Measurements from ENCODE around the gene RYK. TPM values are rescaled to one million over a fixed set of nuclear protein-coding genes. Genes with fewer than 3 reads are reported as not detected.

RYK gene
- polyA plus RNA-seq, 1 of the 3 experiments (the other 2 are of a cell fraction), result 25.9 TPM

DNA sequence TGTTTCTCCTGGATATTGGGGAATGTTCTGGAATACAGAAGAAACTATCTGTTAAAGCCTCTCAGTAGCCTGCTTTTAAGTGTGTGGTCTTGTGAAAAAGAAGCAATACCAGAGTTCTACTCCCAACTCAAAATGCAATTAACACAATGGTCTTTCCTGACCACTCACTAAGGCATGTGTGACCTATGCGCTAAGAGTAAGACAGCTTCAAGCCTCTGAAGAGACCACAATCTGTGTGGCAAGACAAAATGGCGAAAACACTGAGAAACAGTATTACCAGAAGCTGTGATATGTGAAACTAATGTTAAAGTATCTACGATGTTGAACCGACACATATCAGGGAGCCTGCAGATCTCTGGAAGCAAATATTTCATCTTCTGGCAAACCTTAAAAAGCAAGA lies 33.8 kb downstream of the RYK start:
- H3K4me1 ChIP-seq (ENCODE audit: control insufficient read depth in 1 of 2, insufficient read depth in 2 of 2, low read depth in 1 of 2, low read length in 1 of 2), result no peaks in the 10 kb centered on the region
- H3K4me2 ChIP-seq, result no peak overlapping the region
- DNase-seq, result no peak
- no peak overlapping the region for H3K9ac ChIP-seq
- H3K27me3 ChIP-seq (ENCODE audit: insufficient read depth), result no peaks in the 10 kb centered on the region
- peaks cover 50% of the 10 kb centered on the region for H4K20me1 ChIP-seq (ENCODE audit: insufficient read depth)
- peaks cover 57% of the 10 kb centered on the region for H3K79me2 ChIP-seq (ENCODE audit: insufficient read depth)
- no peaks in the 10 kb centered on the region for H3K9me3 ChIP-seq
- H3K4me3 ChIP-seq (ENCODE audit: low read depth in 2 of 2, low read length in 1 of 2), result no peak overlapping the region
- no peaks in the 10 kb centered on the region for H3K9me2 ChIP-seq
- no peak for TF ChIP-seq NFIC (IDR thresholded peaks at IDR 0.05; ENCODE audit: borderline replicate concordance)
- no peak for TF ChIP-seq EZH2phosphoT487 (IDR thresholded peaks at IDR 0.05; ENCODE audit: borderline replicate concordance, low read depth)
- no peak for TF ChIP-seq FOXM1 (IDR thresholded peaks at IDR 0.05; ENCODE audit: low read depth)
- TF ChIP-seq POLR2AphosphoS5 (IDR thresholded peaks at IDR 0.05; ENCODE audit: low read depth, low read length), result no peak
- TF ChIP-seq RFX5 (IDR thresholded peaks at IDR 0.05; ENCODE audit: low read length), result no peak
- TF ChIP-seq YY1 (IDR thresholded peaks at IDR 0.05; ENCODE audit: low read depth), result no peak
- TF ChIP-seq EP300 (IDR thresholded peaks at IDR 0.05; ENCODE audit: borderline replicate concordance in 1 of 2, low read depth in 1 of 2, low read length in 1 of 2), result no peak
- TF ChIP-seq SMC3 (IDR thresholded peaks at IDR 0.05; ENCODE audit: low read depth, low read length), result no peak
- TF ChIP-seq FOSL2 (IDR thresholded peaks at IDR 0.05; ENCODE audit: borderline replicate concordance, low read depth), result no peak
- TF ChIP-seq FOXJ3 (CRISPR knock-in tag; IDR thresholded peaks at IDR 0.05), result no peak
- TF ChIP-seq, protein P1, sequence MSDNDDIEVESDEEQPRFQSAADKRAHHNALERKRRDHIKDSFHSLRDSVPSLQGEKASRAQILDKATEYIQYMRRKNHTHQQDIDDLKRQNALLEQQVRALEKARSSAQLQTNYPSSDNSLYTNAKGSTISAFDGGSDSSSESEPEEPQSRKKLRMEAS (IDR thresholded peaks at IDR 0.05; ENCODE audit: low read depth), result no peak
- no peak for TF ChIP-seq RXRA (IDR thresholded peaks at IDR 0.05; ENCODE audit: borderline replicate concordance, low read depth)
- TF ChIP-seq, protein P2, sequence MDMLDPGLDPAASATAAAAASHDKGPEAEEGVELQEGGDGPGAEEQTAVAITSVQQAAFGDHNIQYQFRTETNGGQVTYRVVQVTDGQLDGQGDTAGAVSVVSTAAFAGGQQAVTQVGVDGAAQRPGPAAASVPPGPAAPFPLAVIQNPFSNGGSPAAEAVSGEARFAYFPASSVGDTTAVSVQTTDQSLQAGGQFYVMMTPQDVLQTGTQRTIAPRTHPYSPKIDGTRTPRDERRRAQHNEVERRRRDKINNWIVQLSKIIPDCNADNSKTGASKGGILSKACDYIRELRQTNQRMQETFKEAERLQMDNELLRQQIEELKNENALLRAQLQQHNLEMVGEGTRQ (IDR thresholded peaks at IDR 0.05; ENCODE audit: borderline replicate concordance, low read depth, low read length), result no peak
- TF ChIP-seq, protein P3, sequence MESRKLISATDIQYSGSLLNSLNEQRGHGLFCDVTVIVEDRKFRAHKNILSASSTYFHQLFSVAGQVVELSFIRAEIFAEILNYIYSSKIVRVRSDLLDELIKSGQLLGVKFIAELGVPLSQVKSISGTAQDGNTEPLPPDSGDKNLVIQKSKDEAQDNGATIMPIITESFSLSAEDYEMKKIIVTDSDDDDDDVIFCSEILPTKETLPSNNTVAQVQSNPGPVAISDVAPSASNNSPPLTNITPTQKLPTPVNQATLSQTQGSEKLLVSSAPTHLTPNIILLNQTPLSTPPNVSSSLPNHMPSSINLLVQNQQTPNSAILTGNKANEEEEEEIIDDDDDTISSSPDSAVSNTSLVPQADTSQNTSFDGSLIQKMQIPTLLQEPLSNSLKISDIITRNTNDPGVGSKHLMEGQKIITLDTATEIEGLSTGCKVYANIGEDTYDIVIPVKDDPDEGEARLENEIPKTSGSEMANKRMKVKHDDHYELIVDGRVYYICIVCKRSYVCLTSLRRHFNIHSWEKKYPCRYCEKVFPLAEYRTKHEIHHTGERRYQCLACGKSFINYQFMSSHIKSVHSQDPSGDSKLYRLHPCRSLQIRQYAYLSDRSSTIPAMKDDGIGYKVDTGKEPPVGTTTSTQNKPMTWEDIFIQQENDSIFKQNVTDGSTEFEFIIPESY (IDR thresholded peaks at IDR 0.05; ENCODE audit: borderline replicate concordance, low read depth), result no peak
- TF ChIP-seq, protein P4, sequence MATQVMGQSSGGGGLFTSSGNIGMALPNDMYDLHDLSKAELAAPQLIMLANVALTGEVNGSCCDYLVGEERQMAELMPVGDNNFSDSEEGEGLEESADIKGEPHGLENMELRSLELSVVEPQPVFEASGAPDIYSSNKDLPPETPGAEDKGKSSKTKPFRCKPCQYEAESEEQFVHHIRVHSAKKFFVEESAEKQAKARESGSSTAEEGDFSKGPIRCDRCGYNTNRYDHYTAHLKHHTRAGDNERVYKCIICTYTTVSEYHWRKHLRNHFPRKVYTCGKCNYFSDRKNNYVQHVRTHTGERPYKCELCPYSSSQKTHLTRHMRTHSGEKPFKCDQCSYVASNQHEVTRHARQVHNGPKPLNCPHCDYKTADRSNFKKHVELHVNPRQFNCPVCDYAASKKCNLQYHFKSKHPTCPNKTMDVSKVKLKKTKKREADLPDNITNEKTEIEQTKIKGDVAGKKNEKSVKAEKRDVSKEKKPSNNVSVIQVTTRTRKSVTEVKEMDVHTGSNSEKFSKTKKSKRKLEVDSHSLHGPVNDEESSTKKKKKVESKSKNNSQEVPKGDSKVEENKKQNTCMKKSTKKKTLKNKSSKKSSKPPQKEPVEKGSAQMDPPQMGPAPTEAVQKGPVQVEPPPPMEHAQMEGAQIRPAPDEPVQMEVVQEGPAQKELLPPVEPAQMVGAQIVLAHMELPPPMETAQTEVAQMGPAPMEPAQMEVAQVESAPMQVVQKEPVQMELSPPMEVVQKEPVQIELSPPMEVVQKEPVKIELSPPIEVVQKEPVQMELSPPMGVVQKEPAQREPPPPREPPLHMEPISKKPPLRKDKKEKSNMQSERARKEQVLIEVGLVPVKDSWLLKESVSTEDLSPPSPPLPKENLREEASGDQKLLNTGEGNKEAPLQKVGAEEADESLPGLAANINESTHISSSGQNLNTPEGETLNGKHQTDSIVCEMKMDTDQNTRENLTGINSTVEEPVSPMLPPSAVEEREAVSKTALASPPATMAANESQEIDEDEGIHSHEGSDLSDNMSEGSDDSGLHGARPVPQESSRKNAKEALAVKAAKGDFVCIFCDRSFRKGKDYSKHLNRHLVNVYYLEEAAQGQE (IDR thresholded peaks at IDR 0.05; ENCODE audit: low read depth, low read length), result no peak
- TF ChIP-seq GABPA (IDR thresholded peaks at IDR 0.05; ENCODE audit: low read depth), result no peak
- TF ChIP-seq ELF1 (IDR thresholded peaks at IDR 0.05), result no peak
- TF ChIP-seq SIN3A (IDR thresholded peaks at IDR 0.05; ENCODE audit: borderline replicate concordance, low read depth, low read length), result no peak
- no peak overlapping the region for H2AFZ ChIP-seq (ENCODE audit: low read depth)
- ChIA-PET POLR2A (no interaction called here), CTCF (interaction anchor here (0.7 to 2.1 kb wide), 5 partner anchors 9 to 289 kb away, joined by 3 to 7 read pairs (median 4); no protein-coding TSS in a partner anchor)
- H3K36me3 ChIP-seq (replicated peaks in 1 of 2; ENCODE audit: control insufficient read depth in 1 of 2, insufficient read depth in 2 of 2, low read length in 1 of 2), result peaks cover 13 to 19% of the 10 kb centered on the region in 2 experiments
- WGBS (ENCODE audit: low lambda C conversion rate), result 100% methylated on average over 4 of the region's 4 CpGs
- peaks cover 17% of the 10 kb centered on the region for H3F3A ChIP-seq (replicated peaks; ENCODE audit: insufficient read depth)
- H3K27ac ChIP-seq (ENCODE audit: low read depth in 2 of 2, low read length in 1 of 2), result no peak overlapping the region
